Measurements from ENCODE around the gene CRMP1.
"Not testable (repeated sequence)": the region's sequence is repeated elsewhere in the genome, so short reads cannot be mapped to it uniquely, and the experiment has no call there.

CRMP1 gene

GRCh38 chr4:5852523-5853202 lies 40.2 kb downstream of the CRMP1 start:
- no peak for DNase-seq

- DNase-seq = no peak
Measured at GRCh38 chr4:5851637-5852301, 41.1 kb downstream of the CRMP1 start.

GRCh38 chr4:5845035-5845905 lies 47.6 kb downstream of the CRMP1 start:
- no peak for DNase-seq

- DNase-seq = no peak
Measured at GRCh38 chr4:5843573-5844530, 49.0 kb downstream of the CRMP1 start.

GRCh38 chr4:5842456-5842855 lies 50.4 kb downstream of the CRMP1 start:
- no peak for DNase-seq

- no peak for DNase-seq
Measured at GRCh38 chr4:5839751-5840674, 52.9 kb downstream of the CRMP1 start.

GRCh38 chr4:5839332-5839731 lies 53.6 kb downstream of the CRMP1 start:
- no peak for DNase-seq

- DNase-seq = not testable (repeated sequence)
Measured at GRCh38 chr4:5837483-5837882, 55.4 kb downstream of the CRMP1 start.

GRCh38 chr4:5836943-5837342 lies 55.9 kb downstream of the CRMP1 start:
- no peak for DNase-seq

GRCh38 chr4:5828005-5828391 lies 64.9 kb downstream of the CRMP1 start:
- DNase-seq = no peak

GRCh38 chr4:5827108-5828004 lies 65.5 kb downstream of the CRMP1 start:
- DNase-seq = no peak

- no peak for DNase-seq
Measured at GRCh38 chr4:5826437-5827107, 66.3 kb downstream of the CRMP1 start.

- no peak for DNase-seq
Measured at GRCh38 chr4:5825321-5826041, 67.4 kb downstream of the CRMP1 start.

GRCh38 chr4:5824635-5825034 lies 68.3 kb downstream of the CRMP1 start:
- no peak for DNase-seq

GRCh38 chr4:5824227-5824626 lies 68.7 kb downstream of the CRMP1 start:
- no peak for DNase-seq

GRCh38 chr4:5823542-5824211 lies 69.2 kb downstream of the CRMP1 start:
- DNase-seq = no peak

GRCh38 chr4:5822619-5823018 lies 70.3 kb downstream of the CRMP1 start:
- no peak for DNase-seq

GRCh38 chr4:5821665-5822358 lies 71.1 kb downstream of the CRMP1 start:
- peak; percentile 12 for DNase-seq

All from CD4-positive, alpha-beta T cell treated with Interleukin-15 for 1 hour (primary cell).